HG02763 (cell line): Measurements from ENCODE around the gene CACNA1I.
A peak's percentile ranks its signal among the peaks of the same experiment; 100 is the strongest.
"Not testable (repeated sequence)": the region's sequence is repeated elsewhere in the genome, so short reads cannot be mapped to it uniquely, and the experiment has no call there.

Experiments
- ATAC-seq: cut with Tn5 transposase; IDR thresholded peaks from one replicate; pipeline ENCODE4 v1.9.1; 2021; ENCODE audit warnings: mild to moderate bottlenecking, moderate library complexity; ENCODE audit not compliant: unreplicated experiment

CACNA1I gene

DNA sequence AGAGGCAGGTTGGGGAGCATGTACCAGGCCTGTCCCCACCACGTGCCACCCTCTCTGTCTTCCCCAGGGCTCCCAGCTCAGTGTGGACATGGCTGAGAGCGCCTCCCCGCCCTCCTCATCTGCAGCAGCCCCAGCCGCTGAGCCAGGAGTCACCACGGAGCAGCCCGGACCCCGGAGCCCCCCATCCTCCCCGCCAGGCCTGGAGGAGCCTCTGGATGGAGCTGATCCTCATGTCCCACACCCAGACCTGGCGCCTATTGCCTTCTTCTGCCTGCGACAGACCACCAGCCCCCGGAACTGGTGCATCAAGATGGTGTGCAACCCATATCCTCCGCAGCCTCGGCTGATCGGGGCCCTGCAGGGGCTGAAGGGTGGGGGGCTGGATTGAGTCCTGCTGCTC lies at the start of gene CACNA1I:
CACNA1I (plus strand) TSS at position 89 of the 400 bp plus-strand sequence; CDS start at position 89, 0 bp downstream.
- no peak for ATAC-seq

DNA sequence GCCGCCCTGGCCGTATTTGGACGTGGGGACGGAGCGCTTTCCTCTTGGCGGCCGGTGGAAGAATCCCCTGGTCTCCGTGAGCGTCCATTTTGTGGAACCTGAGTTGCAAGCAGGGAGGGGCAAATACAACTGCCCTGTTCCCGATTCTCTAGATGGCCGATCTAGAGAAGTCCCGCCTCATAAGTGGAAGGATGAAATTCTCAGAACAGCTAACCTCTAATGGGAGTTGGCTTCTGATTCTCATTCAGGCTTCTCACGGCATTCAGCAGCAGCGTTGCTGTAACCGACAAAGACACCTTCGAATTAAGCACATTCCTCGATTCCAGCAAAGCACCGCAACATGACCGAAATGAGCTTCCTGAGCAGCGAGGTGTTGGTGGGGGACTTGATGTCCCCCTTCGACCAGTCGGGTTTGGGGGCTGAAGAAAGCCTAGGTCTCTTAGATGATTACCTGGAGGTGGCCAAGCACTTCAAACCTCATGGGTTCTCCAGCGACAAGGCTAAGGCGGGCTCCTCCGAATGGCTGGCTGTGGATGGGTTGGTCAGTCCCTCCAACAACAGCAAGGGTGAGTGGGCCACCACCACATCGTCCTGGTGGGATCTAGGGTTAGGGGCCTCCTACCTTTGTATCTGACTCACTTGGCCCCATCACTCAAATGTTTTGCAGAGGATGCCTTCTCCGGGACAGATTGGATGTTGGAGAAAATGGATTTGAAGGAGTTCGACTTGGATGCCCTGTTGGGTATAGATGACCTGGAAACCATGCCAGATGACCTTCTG lies 49.3 kb upstream of the CACNA1I start:
- not testable (repeated sequence) for ATAC-seq

DNA sequence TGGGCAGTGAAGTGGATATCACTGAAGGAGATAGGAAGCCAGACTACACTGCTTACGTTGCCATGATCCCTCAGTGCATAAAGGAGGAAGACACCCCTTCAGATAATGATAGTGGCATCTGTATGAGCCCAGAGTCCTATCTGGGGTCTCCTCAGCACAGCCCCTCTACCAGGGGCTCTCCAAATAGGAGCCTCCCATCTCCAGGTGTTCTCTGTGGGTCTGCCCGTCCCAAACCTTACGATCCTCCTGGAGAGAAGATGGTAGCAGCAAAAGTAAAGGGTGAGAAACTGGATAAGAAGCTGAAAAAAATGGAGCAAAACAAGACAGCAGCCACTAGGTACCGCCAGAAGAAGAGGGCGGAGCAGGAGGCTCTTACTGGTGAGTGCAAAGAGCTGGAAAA lies 48.5 kb upstream of the CACNA1I start:
- ATAC-seq = not testable (repeated sequence)

DNA sequence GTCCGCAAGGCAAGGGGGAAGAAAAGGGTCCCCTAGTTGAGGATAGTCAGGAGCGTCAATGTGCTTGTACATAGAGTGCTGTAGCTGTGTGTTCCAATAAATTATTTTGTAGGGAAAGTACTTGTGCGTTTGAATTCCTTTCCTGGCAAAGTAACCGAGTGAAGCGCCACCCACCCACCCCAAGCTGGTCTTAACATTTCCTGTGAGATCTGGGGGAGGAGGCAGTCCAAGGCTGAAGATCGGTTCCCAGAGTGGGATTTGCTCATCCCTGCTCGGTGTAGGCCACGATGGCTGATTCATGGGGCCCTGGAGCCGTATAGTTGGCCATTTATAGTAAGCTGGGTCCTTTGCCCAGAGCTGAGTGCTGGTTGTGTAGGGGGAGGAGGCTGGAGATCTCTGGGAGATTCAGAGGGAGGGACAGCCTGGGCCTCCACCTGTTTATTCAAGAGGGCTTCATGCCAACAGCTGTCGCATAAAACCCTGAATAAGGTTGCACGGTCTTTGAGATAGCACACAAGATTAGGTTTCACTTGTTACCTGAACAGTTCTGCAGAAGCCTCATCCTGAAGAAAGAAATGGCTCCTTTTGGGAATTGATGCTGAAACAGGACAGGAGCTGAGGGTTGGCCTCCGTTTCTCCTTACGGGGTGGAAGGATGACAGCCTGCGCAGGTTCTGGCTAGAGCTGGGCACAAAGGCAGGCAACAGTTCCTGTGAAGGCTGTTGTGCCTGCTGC lies 47.8 kb upstream of the CACNA1I start:
- no peak for ATAC-seq

DNA sequence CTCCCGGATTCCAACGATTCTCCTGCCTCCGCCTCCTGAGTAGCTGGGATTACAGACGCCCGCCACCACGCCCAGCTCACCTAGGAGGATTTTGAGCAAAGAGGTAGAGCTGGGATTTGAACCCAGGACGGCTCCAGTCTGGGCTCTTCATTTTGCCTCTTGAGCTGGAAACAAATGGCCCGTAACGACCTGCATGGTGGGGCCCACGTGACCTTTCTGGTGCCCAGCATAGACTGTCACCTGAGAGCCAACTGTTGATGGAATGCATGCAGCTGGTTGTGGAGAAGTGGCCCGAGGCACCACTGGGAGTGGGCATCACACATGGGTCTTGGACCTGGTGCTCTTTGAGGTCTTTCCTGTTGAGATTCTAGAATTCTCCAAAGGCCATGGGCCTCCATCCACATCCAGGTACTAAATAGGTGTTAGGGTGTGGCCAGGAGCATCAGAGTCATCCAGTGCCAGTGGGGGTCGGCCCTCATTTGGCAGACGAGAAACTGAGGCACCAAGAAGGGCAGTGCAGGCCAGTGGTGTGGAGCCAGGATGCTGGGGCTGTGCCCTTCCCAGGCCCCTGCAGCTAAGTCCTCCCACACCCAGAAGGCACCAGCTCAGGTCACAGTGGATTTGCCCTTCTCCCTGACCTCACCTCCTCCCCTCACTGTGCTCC lies 46.3 kb upstream of the CACNA1I start:
- ATAC-seq = no peak

DNA sequence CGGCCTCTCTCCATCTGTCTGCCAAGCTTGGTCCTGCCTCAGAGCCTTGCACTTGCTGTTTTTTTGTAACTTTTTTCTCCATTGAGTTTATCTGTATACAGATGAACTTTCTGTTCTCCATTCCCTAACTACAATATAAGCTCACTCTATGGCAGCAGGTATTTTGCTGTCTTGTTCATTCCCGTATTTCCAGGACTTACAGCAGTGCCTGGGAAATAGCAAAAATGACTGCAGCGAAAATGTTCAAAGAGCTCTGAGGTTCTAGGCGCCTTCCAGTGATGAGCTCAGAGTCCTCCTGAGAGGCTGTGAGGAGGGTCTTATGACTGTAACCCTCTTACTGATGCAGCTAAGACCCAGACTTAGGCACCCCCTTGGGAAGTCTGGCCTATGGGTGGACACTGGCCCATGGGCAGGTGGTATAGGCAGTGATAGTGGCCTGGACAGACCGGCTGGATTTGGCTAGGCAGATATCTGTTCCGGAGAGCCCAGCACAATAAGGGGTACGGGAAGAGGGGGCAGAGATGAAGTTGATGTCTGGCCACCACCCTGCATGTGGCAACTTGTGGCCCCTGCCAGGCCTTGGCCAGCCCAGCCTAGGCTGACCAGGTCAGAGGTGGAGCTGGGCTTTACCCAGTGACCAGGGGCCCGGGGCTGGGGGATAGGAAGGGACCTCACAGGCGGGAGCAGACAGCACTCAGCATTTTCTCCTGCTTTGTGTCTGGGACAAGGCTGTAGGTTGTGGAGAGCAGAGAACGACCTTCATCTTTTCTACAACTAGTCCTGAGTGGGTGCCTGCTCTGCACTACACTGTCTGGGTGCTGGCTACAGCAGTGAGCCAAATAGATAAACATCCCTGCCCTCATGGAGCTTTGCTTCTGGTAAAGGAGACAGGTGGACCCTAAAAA lies 45.5 kb upstream of the CACNA1I start:
- no peak for ATAC-seq

DNA sequence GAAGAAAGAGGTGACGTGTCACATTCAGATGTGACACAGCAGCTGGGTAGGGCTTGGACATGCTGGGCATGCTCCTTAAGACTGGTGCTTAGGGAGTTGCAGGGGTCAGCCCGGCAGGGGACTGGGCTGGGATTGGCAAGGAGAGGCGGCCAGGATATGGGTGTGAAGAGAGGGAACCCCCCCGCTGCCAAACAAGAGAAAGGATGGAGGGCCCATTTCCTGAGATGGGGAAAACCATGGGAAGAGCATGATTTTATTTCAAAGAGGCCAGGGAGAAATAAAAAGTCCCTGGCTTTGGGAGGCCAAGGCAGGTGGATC lies 44.9 kb upstream of the CACNA1I start:
- ATAC-seq = no peak

DNA sequence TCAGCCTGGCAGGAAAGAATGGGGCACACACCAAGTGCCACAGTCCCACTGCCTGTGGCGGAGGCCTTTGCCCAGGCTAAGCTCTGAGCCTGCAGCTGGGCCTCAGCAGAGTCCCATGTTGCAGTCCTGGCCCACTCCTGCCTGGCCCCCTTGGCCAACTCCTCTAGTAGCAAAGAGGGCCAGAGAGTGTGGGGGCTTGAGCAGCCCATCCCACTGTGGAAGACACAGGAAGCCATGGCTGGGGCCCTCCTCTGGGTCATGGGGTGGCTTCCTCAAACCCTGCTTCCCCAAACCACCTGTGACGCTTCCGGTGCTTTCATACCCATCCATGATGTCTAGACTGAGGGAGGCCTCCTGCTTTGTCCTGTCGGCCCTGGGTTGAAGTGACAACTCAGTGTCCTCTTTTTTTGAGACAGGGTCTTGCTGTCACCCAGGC lies 43.8 kb upstream of the CACNA1I start:
- no peak for ATAC-seq

DNA sequence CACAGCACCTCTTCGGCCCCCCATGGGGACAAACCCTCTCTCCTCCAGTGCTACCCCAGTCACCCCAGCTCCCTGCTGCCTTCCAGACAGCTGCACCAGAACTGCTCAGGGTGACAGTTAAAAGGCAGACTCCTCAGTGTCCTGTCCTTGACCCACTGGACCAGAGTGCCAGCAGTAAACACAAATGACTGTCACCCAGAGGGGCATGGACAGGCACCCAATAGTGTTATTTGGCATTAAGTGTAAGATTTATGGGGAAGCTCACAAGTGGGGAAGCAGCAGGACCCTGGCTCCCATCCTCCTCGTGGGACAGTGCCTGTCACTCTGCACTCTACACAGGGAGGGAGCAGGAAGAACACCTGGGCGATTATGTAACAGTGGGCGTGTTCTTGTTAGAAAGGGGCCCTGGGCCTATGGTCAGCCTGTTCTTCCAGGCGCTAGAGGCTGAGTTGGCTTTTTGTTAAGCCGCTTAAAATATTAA lies 43.0 kb upstream of the CACNA1I start:
- no peak for ATAC-seq

DNA sequence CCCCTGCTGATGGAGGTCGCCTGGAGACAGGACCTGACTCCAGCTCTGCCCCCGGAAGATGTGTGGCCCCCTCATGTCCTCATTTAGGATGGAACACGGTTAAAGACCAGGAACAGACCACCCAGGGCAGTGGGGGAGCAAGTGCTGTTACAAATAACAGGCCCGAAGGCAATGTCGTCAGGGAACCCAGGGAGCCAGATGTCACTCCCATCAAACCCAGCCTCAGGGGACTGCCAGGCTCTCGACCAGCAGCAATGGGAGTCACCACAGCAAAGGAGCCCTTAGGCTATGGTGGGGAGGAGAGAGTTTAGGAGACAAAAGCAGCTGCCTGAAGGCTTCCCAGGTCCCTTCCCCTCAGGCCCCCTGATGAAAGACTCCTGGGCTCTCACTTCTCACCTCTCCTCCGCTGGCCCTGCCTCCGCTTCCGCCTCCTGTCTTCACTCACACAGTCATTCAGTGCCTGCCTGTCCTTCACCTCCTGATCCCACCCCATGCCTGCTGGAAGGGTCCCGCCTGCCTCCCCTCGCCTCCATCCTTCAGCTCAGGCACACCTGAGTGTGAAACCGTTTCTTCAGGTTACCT lies 42.4 kb upstream of the CACNA1I start:
- no peak for ATAC-seq

DNA sequence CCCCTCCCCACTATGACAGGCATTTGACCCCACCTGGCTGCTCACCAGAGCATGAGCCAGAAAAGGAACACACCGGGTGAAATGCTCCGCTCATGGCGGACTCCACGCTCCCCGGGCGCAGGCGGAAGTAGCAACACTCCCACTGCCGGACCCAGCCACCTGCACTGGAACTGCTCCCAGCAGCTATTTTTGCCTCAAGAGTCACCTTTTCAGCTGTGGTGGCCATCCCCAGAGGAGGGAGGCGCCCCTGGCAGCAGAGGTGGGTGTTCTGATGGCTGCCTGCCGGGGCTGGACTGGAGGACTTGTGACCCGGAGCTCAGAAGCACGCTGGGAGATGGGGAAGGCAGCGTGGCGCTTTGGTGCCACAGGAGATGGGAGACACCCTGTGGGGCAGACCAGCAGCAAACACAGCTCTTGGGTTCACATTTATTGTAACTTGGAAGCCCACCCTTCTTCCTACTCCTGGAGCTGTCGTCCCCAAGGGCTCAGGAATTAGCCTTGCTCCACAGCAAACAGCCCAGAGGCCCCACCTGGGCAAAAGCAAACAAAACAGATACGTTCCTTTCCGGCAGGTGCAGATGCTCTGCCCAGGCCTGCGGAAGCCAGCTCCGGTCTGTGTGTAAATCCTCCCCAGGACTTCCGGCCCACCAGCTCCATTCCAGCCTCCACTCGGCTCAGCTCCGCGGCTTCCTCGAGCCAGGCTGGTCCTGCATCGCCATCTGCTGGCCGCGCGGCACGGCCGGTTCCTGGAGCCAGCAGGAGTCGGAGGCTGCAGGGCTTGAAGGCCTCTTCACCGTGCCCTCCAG lies 41.7 kb upstream of the CACNA1I start:
- peak; percentile 37 for ATAC-seq

DNA sequence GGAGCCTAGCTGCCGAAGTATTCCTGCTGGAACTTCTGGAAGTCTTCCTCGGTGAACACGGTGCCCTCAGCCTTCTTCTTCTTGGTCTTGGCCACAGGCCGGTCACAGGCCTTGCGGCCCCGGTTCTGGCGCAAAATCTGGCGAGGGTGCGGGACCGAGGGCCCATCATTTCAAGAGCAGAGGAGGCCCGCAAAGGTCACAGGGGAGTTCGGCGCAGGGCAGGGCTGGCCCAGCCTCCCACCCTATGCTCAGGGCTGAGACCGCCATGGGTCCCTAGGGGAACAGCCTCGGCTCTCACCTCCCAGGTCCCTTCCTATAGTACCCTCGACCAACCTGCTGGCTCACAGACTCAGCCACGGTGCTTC lies 41.1 kb upstream of the CACNA1I start:
- ATAC-seq = no peak

DNA sequence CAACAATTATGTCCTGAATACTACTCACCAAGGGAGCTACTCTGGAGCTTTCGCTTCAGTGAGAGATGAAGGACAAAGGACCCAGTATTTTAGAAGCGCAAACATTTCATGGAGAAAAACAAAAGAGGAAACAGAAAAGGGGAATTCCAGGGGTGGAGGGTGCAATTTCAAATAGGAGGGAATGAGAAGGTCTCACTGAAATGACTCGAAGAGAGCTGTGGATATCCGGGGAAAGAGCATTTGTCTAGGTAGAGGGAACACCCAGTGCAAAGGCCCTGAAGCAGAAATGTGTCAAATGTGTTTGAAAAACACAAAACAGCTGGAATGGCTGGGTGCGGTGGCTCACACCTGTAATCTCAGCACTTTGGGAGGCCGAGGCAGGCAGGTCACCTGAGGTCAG lies 40.4 kb upstream of the CACNA1I start:
- no peak for ATAC-seq

DNA sequence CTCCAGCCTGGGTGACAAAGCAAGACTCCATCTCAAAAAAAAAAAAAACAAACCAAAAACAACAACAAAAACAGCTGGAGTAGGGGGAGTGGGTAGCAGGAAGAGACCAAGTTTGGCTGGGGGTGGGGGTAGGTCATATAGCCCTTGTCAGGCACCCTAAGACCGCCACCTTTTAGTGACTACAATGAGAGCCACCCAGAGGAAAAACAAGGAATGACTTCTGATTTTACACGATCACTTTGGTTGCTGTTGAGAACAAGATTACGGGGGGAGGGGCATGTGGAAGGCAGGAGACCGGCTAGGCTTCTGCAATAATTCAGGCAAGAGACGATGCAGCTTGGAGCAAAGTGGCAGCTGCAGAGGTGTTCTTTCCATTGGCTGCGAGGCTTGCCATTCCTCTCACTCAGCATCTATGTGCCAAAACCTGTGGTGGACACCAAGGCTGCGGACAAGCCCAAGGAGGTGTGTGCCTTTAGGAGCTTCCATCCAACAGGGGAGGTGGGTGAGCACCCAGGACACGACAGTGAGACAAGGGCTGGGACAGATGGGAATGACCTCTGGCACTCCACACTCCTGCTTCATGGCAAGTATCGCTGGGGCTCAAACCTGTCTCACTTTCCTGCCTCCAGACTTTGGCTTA lies 39.7 kb upstream of the CACNA1I start:
- ATAC-seq = no peak

DNA sequence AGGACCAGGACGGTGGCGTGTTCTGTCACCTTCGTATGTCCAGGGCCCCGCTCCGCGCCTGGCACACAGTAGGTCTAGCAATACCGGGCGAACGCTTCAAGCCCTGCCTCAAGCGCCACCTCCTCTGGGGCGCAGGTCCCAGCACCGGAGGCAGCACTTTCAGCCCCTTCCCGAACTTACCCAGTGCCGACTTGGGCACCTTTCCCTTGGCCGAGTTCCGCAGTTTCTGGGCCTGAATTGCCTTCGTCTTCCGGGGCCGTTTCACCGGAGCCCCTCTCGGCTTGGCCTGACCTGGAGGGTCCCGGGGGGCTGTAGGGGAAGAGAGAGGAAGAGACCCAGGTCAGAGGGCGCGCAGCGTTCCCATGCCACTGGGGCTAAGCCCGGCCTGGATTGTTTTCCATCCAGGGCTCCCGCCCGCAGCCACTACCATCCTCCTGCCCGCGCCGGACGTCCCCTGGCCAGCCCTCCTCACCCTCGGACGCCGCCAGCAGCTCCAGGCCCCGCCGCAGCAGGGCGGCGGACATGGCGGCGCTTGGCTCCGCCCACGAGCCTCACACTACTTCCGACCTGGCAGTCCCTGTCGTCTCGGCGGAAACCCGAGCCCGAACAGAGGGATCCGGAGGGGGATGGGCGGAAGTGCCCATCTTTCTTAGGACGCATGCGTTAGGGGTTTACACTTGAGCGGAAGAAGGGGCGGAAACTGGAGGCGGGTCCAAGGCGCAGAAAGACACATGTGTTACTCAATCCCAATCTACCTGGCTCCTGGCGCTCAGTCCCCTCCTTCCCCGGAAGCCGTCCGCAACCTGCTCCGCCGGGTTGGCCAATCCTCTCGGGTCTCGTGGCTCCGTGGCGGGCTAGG lies 38.1 kb upstream of the CACNA1I start, which contains the start of gene RPS19BP1:
RPS19BP1 (minus strand) TSS at position 534 of the 859 bp plus-strand sequence; CDS start at position 524, 10 bp downstream.
- ATAC-seq = peak; percentile 70

DNA sequence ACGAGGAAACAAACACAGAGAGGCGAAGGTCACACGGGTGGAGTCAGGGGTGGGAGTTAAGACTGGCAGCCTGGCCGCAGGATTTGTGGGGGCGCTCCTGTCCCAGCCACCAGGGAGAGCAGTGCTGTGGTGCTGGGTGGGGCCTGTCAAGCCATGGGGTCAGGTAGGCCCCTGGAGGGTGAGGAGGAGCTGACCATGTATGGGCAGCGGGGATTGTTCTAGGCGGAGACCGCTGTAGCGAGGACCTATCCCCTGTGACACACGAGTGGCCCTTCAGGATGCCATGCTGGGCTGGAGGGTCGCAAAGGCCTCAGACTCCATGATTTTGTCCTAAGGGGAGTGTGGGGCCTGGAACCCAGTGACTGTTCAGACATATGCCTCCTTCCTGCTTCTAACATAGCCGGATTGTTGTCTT lies 36.5 kb upstream of the CACNA1I start:
- ATAC-seq = no peak

DNA sequence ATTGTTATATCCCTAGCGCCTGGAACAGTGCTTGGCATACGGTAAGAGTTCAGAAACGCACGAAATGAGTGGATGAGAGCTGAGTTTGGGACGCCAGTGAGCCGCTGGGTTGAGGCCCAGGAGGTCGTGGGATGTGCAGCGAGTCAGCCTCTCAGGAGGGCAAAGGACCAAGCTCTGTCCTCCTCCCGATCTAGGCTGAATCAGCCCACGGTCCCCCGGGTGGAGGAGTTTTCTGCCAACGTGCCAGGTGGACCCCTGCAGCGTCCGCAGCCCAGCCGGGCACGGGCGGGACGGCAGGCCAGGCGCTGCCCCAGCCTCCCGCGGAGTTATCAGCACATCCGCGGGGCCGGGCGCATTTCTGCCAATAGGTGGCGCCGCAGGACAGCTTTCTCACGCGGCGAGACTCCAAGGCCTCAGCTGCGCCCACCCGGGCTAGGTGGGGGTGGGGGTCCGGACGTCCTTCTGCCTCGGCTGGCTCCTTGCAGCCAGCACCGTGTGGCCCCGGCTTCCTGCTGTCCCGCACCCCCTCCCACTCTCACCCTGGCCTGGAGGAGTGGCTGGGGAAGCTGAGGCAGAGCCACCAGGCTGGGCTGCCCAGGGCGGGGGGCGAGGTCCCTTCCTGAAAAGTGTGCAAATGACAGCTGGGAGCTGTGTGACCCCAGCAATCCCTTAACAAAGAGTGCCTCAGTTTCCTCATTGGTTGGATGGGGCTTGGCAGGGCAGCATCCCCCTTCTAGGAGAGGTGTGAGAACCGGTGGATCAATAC lies 35.8 kb upstream of the CACNA1I start:
- no peak for ATAC-seq
